ENCODE measurements around the gene ADAMTS9. TPM values are rescaled to one million over a fixed set of nuclear protein-coding genes. Genes with fewer than 3 reads are reported as not detected.
A peak's percentile ranks its signal among the peaks of the same experiment; 100 is the strongest.

ADAMTS9 gene
- total and polyA plus RNA-seq, 9 of the 15 experiments (the other 6 are each of a cell fraction or from before 2014, with no cell fraction given), result 0.05 to 0.32 (median 0.13) TPM; not detected in 2

GRCh38 chr3:64467255-64467944 is 220.4 kb downstream of the ADAMTS9 start:
- H3K4me2 ChIP-seq (ENCODE audit: insufficient read depth, low read length), result no peak overlapping the region
- 2% methylated on average over 5 of the region's 5 CpGs for WGBS (ENCODE audit: insufficient coverage, low coverage, missing lambda C conversion rate)
- BruUV-seq (replicated peaks), result no TSS peak
- H4K20me1 ChIP-seq (replicated peaks; ENCODE audit: control insufficient read depth, insufficient read depth, low read length), result no peaks in the 10 kb centered on the region
- no peak overlapping the region for H3K4me3 ChIP-seq
- no peaks in the 10 kb centered on the region for H3K79me2 ChIP-seq (ENCODE audit: control insufficient read depth, insufficient read depth, low read length)
- H3K36me3 ChIP-seq (ENCODE audit: control insufficient read depth, insufficient read depth, low read length), result no peaks in the 10 kb centered on the region
- H3K9ac ChIP-seq (ENCODE audit: insufficient read depth in 1 of 2, low read depth in 2 of 2, low read length in 2 of 2), result no peak overlapping the region
- ChIA-PET CTCF (ENCODE audit: low intra/inter-chr PET ratio) (no interaction called here), POLR2A (no interaction called here)
- in situ Hi-C loops (cut with MboI), result no loop called here
- no peaks in the 10 kb centered on the region for H3K4me1 ChIP-seq (replicated peaks in 1 of 2; ENCODE audit: control insufficient read depth in 2 of 2, insufficient read depth in 2 of 2, low read length in 2 of 2)
- FAIRE-seq (no peak), ATAC-seq (no peak), DNase-seq (ENCODE audit: extremely low read depth in 1 of 4, low spot score in 3 of 4) (no peak)
- intact Hi-C loops (cut with micrococcal nuclease), result no loop called here
- no peaks in the 10 kb centered on the region for H3K9me3 ChIP-seq (replicated peaks; ENCODE audit: control insufficient read depth, insufficient read depth, low read depth, low read length)
- no peaks in the 10 kb centered on the region for H3K9me1 ChIP-seq (ENCODE audit: control insufficient read depth, insufficient read depth, low read length)
- no peaks in the 10 kb centered on the region for H3K27me3 ChIP-seq (ENCODE audit: control insufficient read depth in 2 of 2, insufficient read depth in 2 of 2, low read length in 2 of 2)
- H2AFZ ChIP-seq (ENCODE audit: low read depth, low read length), result no peak overlapping the region
- no peak for TF ChIP-seq SMARCB1 (IDR thresholded peaks at IDR 0.05; ENCODE audit: insufficient read length, low read depth)
- no peak for TF ChIP-seq TAF9B (IDR thresholded peaks at IDR 0.05; ENCODE audit: partially characterized antibody)
- TF ChIP-seq, protein P1, sequence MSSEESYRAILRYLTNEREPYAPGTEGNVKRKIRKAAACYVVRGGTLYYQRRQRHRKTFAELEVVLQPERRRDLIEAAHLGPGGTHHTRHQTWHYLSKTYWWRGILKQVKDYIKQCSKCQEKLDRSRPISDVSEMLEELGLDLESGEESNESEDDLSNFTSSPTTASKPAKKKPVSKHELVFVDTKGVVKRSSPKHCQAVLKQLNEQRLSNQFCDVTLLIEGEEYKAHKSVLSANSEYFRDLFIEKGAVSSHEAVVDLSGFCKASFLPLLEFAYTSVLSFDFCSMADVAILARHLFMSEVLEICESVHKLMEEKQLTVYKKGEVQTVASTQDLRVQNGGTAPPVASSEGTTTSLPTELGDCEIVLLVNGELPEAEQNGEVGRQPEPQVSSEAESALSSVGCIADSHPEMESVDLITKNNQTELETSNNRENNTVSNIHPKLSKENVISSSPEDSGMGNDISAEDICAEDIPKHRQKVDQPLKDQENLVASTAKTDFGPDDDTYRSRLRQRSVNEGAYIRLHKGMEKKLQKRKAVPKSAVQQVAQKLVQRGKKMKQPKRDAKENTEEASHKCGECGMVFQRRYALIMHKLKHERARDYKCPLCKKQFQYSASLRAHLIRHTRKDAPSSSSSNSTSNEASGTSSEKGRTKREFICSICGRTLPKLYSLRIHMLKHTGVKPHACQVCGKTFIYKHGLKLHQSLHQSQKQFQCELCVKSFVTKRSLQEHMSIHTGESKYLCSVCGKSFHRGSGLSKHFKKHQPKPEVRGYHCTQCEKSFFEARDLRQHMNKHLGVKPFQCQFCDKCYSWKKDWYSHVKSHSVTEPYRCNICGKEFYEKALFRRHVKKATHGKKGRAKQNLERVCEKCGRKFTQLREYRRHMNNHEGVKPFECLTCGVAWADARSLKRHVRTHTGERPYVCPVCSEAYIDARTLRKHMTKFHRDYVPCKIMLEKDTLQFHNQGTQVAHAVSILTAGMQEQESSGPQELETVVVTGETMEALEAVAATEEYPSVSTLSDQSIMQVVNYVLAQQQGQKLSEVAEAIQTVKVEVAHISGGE (CRISPR knock-in tag; IDR thresholded peaks at IDR 0.05), result peak in 1 of 3 experiments; percentile 46; a peak in 1 of 6 replicates
- TF ChIP-seq, protein P2, sequence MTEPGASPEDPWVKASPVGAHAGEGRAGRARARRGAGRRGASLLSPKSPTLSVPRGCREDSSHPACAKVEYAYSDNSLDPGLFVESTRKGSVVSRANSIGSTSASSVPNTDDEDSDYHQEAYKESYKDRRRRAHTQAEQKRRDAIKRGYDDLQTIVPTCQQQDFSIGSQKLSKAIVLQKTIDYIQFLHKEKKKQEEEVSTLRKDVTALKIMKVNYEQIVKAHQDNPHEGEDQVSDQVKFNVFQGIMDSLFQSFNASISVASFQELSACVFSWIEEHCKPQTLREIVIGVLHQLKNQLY (CRISPR knock-in tag; conservative IDR thresholded peaks at IDR 0.05), result no peak
- no peak overlapping the region for H3K27ac ChIP-seq (ENCODE audit: extremely low read depth, low read depth, low read length)

Small RNA genes lying within 50 kb of the gene (small RNA-seq; reads per million reads assigned to genes)
- gene RNU6-739P, result not detected

All from K562 (cell line).